Thoracic aorta (tissue), 2 donors: Measurements from ENCODE around the gene TAF6. TPM values are rescaled to one million over a fixed set of nuclear protein-coding genes. Genes with fewer than 3 reads are reported as not detected.

ENCODE experiments used
- ATAC-seq: fragments of 150-250 bp; one replicate; pipeline ENCODE4 v1.8.0; 2017; ENCODE audit warnings: low read depth; ENCODE audit not compliant: insufficient number of reproducible peaks, low FRiP score
- DNase-seq: peaks from one replicate; pipeline ENCODE4 v3.0.0-alpha.2; 2020; ENCODE audit warnings: low spot score
- H3K27ac ChIP-seq, 2 donors: fragments of 200-600 bp; sonication (generic); 1 replicate in 1 of 2; 2 replicates in 1 of 2; pipeline ENCODE4 v1.5.1; 2016; ENCODE audit warnings: mild to moderate bottlenecking in 2 of 2, moderate library complexity in 2 of 2
- H3K27me3 ChIP-seq: fragments of 200-600 bp; sonication (generic); replicated peaks from 2 replicates; pipeline ENCODE4 v1.6.0; 2016; ENCODE audit warnings: mild to moderate bottlenecking; ENCODE audit not compliant: insufficient read depth
- H3K36me3 ChIP-seq: fragments of 200-600 bp; sonication (generic); one replicate; pipeline ENCODE4 v1.5.1; 2016
- H3K4me1 ChIP-seq, 2 donors: fragments of 200-600 bp; sonication (generic); 1 replicate in 1 of 2; 2 replicates in 1 of 2; pipeline versions ENCODE4 v1.5.1 to v1.6.0; 2016; ENCODE audit warnings: low read depth in 2 of 2, mild to moderate bottlenecking in 1 of 2; ENCODE audit not compliant: control insufficient read depth in 1 of 2
- H3K4me3 ChIP-seq: fragments of 200-600 bp; sonication (generic); 2 replicates; pipeline ENCODE4 v1.5.1; 2016; ENCODE audit warnings: mild to moderate bottlenecking
- H3K9me3 ChIP-seq: fragments of 200-600 bp; sonication (generic); 2 replicates; pipeline ENCODE4 v1.5.1; 2016
- total RNA-seq, 2 donors: library from RNA; depleted of rRNA; stranded (reverse); fragments of >200 nt; gene quantifications; one replicate each; pipeline versions ENCODE4 v1.1.0 to v1.2.3, GENCODE V29; 2016
- TF ChIP-seq, protein P1 (sequence below): fragments of 200-600 bp; sonication (generic); IDR thresholded peaks from one replicate; pipeline ENCODE4 v1.5.1; 2019; ENCODE audit warnings: antibody characterized with exemption

Gene TAF6
- total RNA-seq, 2 donors from 2014 or later = 48.0 to 72.8 TPM

GRCh38 chr7:100157334-100158228 is 38.4 kb upstream of the TAF6 start:
- H3K36me3 ChIP-seq = peaks cover 25% of the 10 kb centered on the region
- no peaks in the 10 kb centered on the region for H3K27me3 ChIP-seq
- no peaks in the 10 kb centered on the region for H3K9me3 ChIP-seq
- TF ChIP-seq, protein P1, sequence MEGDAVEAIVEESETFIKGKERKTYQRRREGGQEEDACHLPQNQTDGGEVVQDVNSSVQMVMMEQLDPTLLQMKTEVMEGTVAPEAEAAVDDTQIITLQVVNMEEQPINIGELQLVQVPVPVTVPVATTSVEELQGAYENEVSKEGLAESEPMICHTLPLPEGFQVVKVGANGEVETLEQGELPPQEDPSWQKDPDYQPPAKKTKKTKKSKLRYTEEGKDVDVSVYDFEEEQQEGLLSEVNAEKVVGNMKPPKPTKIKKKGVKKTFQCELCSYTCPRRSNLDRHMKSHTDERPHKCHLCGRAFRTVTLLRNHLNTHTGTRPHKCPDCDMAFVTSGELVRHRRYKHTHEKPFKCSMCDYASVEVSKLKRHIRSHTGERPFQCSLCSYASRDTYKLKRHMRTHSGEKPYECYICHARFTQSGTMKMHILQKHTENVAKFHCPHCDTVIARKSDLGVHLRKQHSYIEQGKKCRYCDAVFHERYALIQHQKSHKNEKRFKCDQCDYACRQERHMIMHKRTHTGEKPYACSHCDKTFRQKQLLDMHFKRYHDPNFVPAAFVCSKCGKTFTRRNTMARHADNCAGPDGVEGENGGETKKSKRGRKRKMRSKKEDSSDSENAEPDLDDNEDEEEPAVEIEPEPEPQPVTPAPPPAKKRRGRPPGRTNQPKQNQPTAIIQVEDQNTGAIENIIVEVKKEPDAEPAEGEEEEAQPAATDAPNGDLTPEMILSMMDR = no peak
- ATAC-seq (peak; percentile 13), DNase-seq (no peak)
- peak overlapping the region; percentile 72 to 82 for H3K27ac ChIP-seq
- peaks cover 15 to 17% of the 10 kb centered on the region in 2 donors for H3K4me1 ChIP-seq
- peak overlapping the region; percentile 99 for H3K4me3 ChIP-seq

GRCh38 chr7:100157069-100157333 is 37.8 kb upstream of the TAF6 start:
- H3K4me3 ChIP-seq = peak overlapping the region; percentile 99
- no peaks in the 10 kb centered on the region for H3K9me3 ChIP-seq
- H3K4me1 ChIP-seq = peaks cover 16 to 17% of the 10 kb centered on the region in 2 donors
- DNase-seq (no peak), ATAC-seq (no peak)
- TF ChIP-seq, protein P1 = no peak
- H3K36me3 ChIP-seq = peaks cover 25% of the 10 kb centered on the region
- peak overlapping the region in 1 of 2 donors; percentile 82 for H3K27ac ChIP-seq
- no peaks in the 10 kb centered on the region for H3K27me3 ChIP-seq

GRCh38 chr7:100156331-100157068 is 37.3 kb upstream of the TAF6 start:
- no peak overlapping the region for H3K27ac ChIP-seq
- peaks cover 17 to 19% of the 10 kb centered on the region in 2 donors for H3K4me1 ChIP-seq
- ATAC-seq = no peak
- no peaks in the 10 kb centered on the region for H3K27me3 ChIP-seq
- no peak for DNase-seq
- no peaks in the 10 kb centered on the region for H3K9me3 ChIP-seq
- H3K4me3 ChIP-seq = no peak overlapping the region
- H3K36me3 ChIP-seq = peaks cover 25% of the 10 kb centered on the region
- TF ChIP-seq, protein P1 = no peak

- no peak for ATAC-seq
- TF ChIP-seq, protein P1 = no peak
- H3K4me1 ChIP-seq = peaks cover 17 to 19% of the 10 kb centered on the region in 2 donors
Measured at GRCh38 chr7:100155553-100156317, 36.6 kb upstream of the TAF6 start.

More at GRCh38 chr7:100155553-100156317, 36.6 kb upstream of the TAF6 start:
- no peak for DNase-seq
- Histone ChIP-seq H3K27ac (no peak overlapping the region), H3K36me3 (peaks cover 25% of the 10 kb centered on the region), H3K9me3 (no peaks in the 10 kb centered on the region), H3K27me3 (no peaks in the 10 kb centered on the region), H3K4me3 (no peak overlapping the region)
